PC-3 (cell line): ENCODE measurements around the gene ZNF155. TPM values are rescaled to one million over a fixed set of nuclear protein-coding genes. Genes with fewer than 3 reads are reported as not detected.

ENCODE experiments used
- ATAC-seq: fragments of 200-7000 bp; cut with Tn5 transposase; 2 replicates; pipeline ENCODE4 v1.9.1; 2020; ENCODE audit warnings: mild to moderate bottlenecking, moderate library complexity
- BruUV-seq: library from RNA; stranded (reverse); fragments of 400-500 nt; replicated peaks from 2 replicates; lab custom pipeline; 2021; lab: Mats Ljungman, UMichigan
- CTCF ChIA-PET: fragments of 300-600 bp; sonication (Branson Sonifier 250); formaldehyde crosslinking; loops from one replicate; lab custom pipeline; 2022; ENCODE audit warnings: antibody characterized with exemption; lab: Charles Lee
- POLR2A ChIA-PET: fragments of 300-600 bp; sonication (Branson Sonifier 250); formaldehyde crosslinking; loops from one replicate; lab custom pipeline; 2022; ENCODE audit warnings: antibody characterized with exemption; ENCODE audit not compliant: unreplicated experiment; lab: Charles Lee
- DNase-seq: peaks from one replicate; pipeline ENCODE4 v3.0.0-alpha.2; 2015
- H2AFZ ChIP-seq: fragments of 300-600 bp; sonication (generic); 2 replicates; pipeline ENCODE4 v1.6.0; 2016; ENCODE audit warnings: antibody characterized with exemption, low read length
- H3F3A ChIP-seq: fragments of 300-600 bp; sonication (generic); one replicate; pipeline ENCODE4 v1.6.0; 2017; ENCODE audit warnings: antibody characterized with exemption, low read length, control low read depth, mild to moderate bottlenecking; ENCODE audit not compliant: unreplicated experiment
- H3K27ac ChIP-seq: fragments of 300-600 bp; sonication (generic); 2 replicates; pipeline ENCODE4 v1.5.1; 2016; ENCODE audit warnings: mild to moderate bottlenecking, low read length
- H3K27me3 ChIP-seq: fragments of 300-600 bp; sonication (generic); 2 replicates; pipeline ENCODE4 v1.6.1; 2016; ENCODE audit warnings: low read length, mixed read lengths
- H3K36me3 ChIP-seq: fragments of 300-600 bp; sonication (generic); 2 replicates; pipeline ENCODE4 v1.6.1; 2016; ENCODE audit warnings: low read depth, mixed run types, low read length, mixed read lengths
- H3K4me1 ChIP-seq: fragments of 300-600 bp; sonication (generic); 2 replicates; pipeline ENCODE4 v1.5.1; 2016; ENCODE audit warnings: low read length; ENCODE audit not compliant: insufficient read depth
- H3K4me2 ChIP-seq: fragments of 300-600 bp; sonication (generic); 2 replicates; pipeline ENCODE4 v1.6.0; 2016; ENCODE audit warnings: low read length
- H3K4me3 ChIP-seq: fragments of 300-600 bp; sonication (generic); 2 replicates; pipeline ENCODE4 v1.5.1; 2016; ENCODE audit warnings: mild to moderate bottlenecking, low read length, mixed read lengths
- H3K79me2 ChIP-seq: fragments of 300-600 bp; sonication (generic); 2 replicates; pipeline ENCODE4 v1.6.1; 2017; ENCODE audit warnings: low read length, mixed read lengths
- H3K9ac ChIP-seq: fragments of 300-600 bp; sonication (generic); 2 replicates; pipeline ENCODE4 v1.6.0; 2016; ENCODE audit warnings: mild to moderate bottlenecking, low read length
- H3K9me2 ChIP-seq: fragments of 300-600 bp; sonication (generic); replicated peaks from 2 replicates; pipeline ENCODE4 v1.6.1; 2016; ENCODE audit warnings: mixed run types, low read length, mixed read lengths
- H3K9me3 ChIP-seq: fragments of 300-600 bp; sonication (generic); 2 replicates; pipeline ENCODE4 v1.6.1; 2016; ENCODE audit warnings: low read length, mixed read lengths
- H4K20me1 ChIP-seq: fragments of 300-600 bp; sonication (generic); 2 replicates; pipeline ENCODE4 v1.6.1; 2016; ENCODE audit warnings: low read length, mixed read lengths
- EZH2 ChIP-seq: fragments of 300-600 bp; sonication (generic); IDR thresholded peaks from one replicate; pipeline ENCODE4 v1.6.1; 2017; ENCODE audit warnings: antibody characterized with exemption, mild to moderate bottlenecking, low read length; ENCODE audit not compliant: unreplicated experiment
- EZH2phosphoT487 ChIP-seq: fragments of 300-600 bp; sonication (generic); IDR thresholded peaks from 2 replicates; pipeline ENCODE4 v1.6.1; 2018; ENCODE audit warnings: mild to moderate bottlenecking, antibody characterized with exemption, low read length, borderline replicate concordance
- intact Hi-C: fragments of 100-400 bp; cut with micrococcal nuclease; formaldehyde crosslinking; loops from 2 replicates; pipeline ENCODE4 v1.9.0; 2023
- total RNA-seq: library from RNA; depleted of rRNA; stranded (reverse); fragments of >200 nt; gene quantifications from 2 replicates; pipeline ENCODE4 v1.2.3, GENCODE V29; 2014; rRNA removed
- TF ChIP-seq, protein P1 (sequence below): fragments of 300-600 bp; sonication (generic); conservative IDR thresholded peaks from 2 replicates; pipeline ENCODE4 v1.5.1; 2017; ENCODE audit warnings: antibody characterized with exemption, low read depth, mild to moderate bottlenecking, low read length

Gene ZNF155
- total RNA-seq, 1 experiment from 2014 or later: 3.1 TPM

DNA sequence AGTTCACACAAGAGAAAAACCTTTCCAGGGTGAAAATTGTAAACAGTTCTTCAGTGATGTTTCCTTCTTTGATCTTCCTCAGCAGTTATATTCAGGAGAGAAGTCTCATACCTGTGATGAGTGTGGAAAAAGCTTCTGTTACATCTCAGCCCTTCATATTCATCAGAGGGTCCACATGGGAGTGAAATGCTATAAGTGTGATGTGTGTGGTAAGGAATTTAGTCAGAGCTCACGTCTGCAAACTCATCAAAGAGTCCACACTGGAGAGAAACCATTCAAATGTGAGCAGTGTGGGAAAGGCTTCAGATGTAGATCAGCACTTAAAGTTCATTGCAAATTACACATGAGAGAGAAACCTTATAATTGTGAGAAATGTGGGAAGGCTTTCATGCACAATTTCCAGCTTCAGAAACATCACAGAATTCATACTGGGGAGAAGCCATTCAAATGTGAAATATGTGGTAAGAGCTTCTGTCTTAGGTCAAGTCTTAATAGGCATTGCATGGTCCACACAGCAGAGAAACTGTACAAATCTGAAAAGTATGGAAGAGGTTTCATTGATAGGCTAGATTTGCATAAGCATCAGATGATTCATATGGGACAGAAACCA lies 48.1 kb downstream of the ZNF155 start:
- no peaks in the 10 kb centered on the region for H3K79me2 ChIP-seq
- intact Hi-C loops: no loop called here
- H3K4me3 ChIP-seq: no peak overlapping the region
- H3K4me2 ChIP-seq: no peak overlapping the region
- no peak overlapping the region for H3K27ac ChIP-seq
- ATAC-seq (no peak), DNase-seq (no peak)
- peaks cover 18% of the 10 kb centered on the region for H3K36me3 ChIP-seq
- H3K9ac ChIP-seq: no peak overlapping the region
- no TSS peak for BruUV-seq
- TF ChIP-seq, protein P1, sequence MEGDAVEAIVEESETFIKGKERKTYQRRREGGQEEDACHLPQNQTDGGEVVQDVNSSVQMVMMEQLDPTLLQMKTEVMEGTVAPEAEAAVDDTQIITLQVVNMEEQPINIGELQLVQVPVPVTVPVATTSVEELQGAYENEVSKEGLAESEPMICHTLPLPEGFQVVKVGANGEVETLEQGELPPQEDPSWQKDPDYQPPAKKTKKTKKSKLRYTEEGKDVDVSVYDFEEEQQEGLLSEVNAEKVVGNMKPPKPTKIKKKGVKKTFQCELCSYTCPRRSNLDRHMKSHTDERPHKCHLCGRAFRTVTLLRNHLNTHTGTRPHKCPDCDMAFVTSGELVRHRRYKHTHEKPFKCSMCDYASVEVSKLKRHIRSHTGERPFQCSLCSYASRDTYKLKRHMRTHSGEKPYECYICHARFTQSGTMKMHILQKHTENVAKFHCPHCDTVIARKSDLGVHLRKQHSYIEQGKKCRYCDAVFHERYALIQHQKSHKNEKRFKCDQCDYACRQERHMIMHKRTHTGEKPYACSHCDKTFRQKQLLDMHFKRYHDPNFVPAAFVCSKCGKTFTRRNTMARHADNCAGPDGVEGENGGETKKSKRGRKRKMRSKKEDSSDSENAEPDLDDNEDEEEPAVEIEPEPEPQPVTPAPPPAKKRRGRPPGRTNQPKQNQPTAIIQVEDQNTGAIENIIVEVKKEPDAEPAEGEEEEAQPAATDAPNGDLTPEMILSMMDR: no peak
- TF ChIP-seq EZH2 (no peak), EZH2phosphoT487 (no peak)
- no peaks in the 10 kb centered on the region for H4K20me1 ChIP-seq
- H3K9me2 ChIP-seq: no peaks in the 10 kb centered on the region
- H3K27me3 ChIP-seq: no peaks in the 10 kb centered on the region
- POLR2A ChIA-PET: no interaction called here
- CTCF ChIA-PET: no interaction called here
- no peaks in the 10 kb centered on the region for H3F3A ChIP-seq
- no peak overlapping the region for H2AFZ ChIP-seq
- H3K9me3 ChIP-seq: 0 out of 2 replicates have a peak, but pooled peaks cover 11% of the 10 kb centered on the region
- H3K4me1 ChIP-seq: no peaks in the 10 kb centered on the region

DNA sequence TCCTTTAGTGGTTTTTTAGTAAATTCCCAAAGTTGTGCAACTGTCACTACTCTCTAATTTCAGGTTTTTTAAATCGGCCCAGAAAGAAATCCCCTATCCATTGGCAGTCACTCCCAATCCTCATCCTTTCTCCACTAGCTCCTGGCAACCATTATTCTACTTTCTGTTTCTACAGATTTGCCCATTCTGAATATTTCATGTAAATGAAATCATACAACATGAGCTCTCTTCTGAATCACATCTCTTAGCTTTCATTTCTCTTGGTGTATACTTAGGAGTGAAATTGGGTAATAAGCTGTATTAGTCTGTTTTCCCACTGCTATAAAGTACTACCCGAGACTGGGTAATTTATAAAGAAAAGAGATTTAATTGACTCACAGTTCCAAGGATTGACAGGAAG lies 58.2 kb downstream of the ZNF155 start:
- no TSS peak for BruUV-seq
- no peak overlapping the region for H3K4me2 ChIP-seq
- H3K4me3 ChIP-seq: no peak overlapping the region
- ATAC-seq (no peak), DNase-seq (no peak)
- no peaks in the 10 kb centered on the region for H3K4me1 ChIP-seq
- POLR2A ChIA-PET: no interaction called here
- TF ChIP-seq, protein P1: no peak
- TF ChIP-seq EZH2phosphoT487: no peak
- no peak for TF ChIP-seq EZH2
- no peaks in the 10 kb centered on the region for H3K9me3 ChIP-seq
- no peaks in the 10 kb centered on the region for H4K20me1 ChIP-seq
- H3K9ac ChIP-seq: no peak overlapping the region
- H3K79me2 ChIP-seq: no peaks in the 10 kb centered on the region
- H2AFZ ChIP-seq: no peak overlapping the region
- CTCF ChIA-PET: no interaction called here
- intact Hi-C loops: no loop called here
- H3F3A ChIP-seq: no peaks in the 10 kb centered on the region
- no peaks in the 10 kb centered on the region for H3K9me2 ChIP-seq
- no peaks in the 10 kb centered on the region for H3K27me3 ChIP-seq
- H3K27ac ChIP-seq: no peak overlapping the region
- no peaks in the 10 kb centered on the region for H3K36me3 ChIP-seq

Other genes with a start within 250 kb of the ZNF155 start
- gene SMG9, start 229.2 kb upstream of the ZNF155 start, total RNA-seq: 48.8 and 49.1 TPM in 2 replicates
- 45.7 and 57.7 TPM in 2 replicates for gene KCNN4, start 203.2 kb upstream of the ZNF155 start, total RNA-seq
- gene LYPD5, start 181.7 kb upstream of the ZNF155 start, total RNA-seq: 0.35 and 6.8 TPM in 2 replicates
- 3.0 and 4.0 TPM in 2 replicates for gene ZNF283, start 156.9 kb upstream of the ZNF155 start, total RNA-seq
- 0.46 TPM in 1 of 2 replicates, not detected in the other for gene ZNF404, start 100.2 kb upstream of the ZNF155 start, total RNA-seq
- 5.8 and 7.8 TPM in 2 replicates for gene ZNF45, start 48.9 kb upstream of the ZNF155 start, total RNA-seq
- gene ZNF221, start 33.0 kb upstream of the ZNF155 start, total RNA-seq: 0.55 and 2.1 TPM in 2 replicates
- gene ZNF230, start 18.8 kb downstream of the ZNF155 start, total RNA-seq: 0.52 and 1.0 TPM in 2 replicates
- 0.95 and 2.0 TPM in 2 replicates for gene ZNF222, start 41.2 kb downstream of the ZNF155 start, total RNA-seq
- not detected in 2 replicates for gene ZNF223, start 67.8 kb downstream of the ZNF155 start, total RNA-seq
- 0.69 and 0.81 TPM in 2 replicates for gene ZNF284, start 88.0 kb downstream of the ZNF155 start, total RNA-seq
- gene ZNF224, start 110.2 kb downstream of the ZNF155 start, total RNA-seq: 5.6 and 11.0 TPM in 2 replicates
- 0.46 and 1.6 TPM in 2 replicates for gene ZNF225, start 129.2 kb downstream of the ZNF155 start, total RNA-seq
- gene ZNF234, start 157.4 kb downstream of the ZNF155 start, total RNA-seq: 1.3 and 1.6 TPM in 2 replicates
- gene ZNF226, start 180.9 kb downstream of the ZNF155 start, total RNA-seq: 4.8 and 6.0 TPM in 2 replicates
- 4.9 and 8.7 TPM in 2 replicates for gene ZNF227, start 228.3 kb downstream of the ZNF155 start, total RNA-seq